ENCODE results near the gene DPH3. TPM values are rescaled to one million over a fixed set of nuclear protein-coding genes. Genes with fewer than 3 reads are reported as not detected.

DPH3 gene
- total RNA-seq, 2 donors from 2014 or later, result 4.9 TPM

DNA sequence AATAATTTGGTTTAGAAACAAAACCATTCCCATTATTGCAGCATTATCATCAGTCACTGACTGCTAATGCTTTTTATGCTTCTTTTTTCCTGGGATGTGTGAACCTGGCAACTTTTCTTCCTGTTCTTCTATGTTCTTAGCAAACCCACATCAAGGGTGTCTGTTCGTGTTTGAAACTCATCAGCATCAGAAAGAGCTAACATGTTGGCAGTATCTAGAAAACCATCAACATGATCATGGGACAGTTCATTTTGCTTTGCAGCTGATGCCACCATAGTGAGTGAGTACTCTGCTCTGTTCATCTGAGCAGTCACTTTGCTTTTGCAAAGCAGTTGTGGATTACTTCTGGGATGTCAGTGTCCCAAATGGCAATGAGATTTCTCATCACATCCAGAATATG is 5.9 kb downstream of the DPH3 start:
- WGBS, 2 donors, result 70 to 79% methylated on average over 1 of the region's 1 CpG
- H3K9me3 ChIP-seq, result no peaks in the 10 kb centered on the region
- intact Hi-C loops (cut with DNase I), result no loop called here
- DNase-seq, result no peak
- no peak for ATAC-seq
- no peaks in the 10 kb centered on the region for H3K27me3 ChIP-seq
- H3K27ac ChIP-seq, result no peak overlapping the region
- peaks cover 0 to 10% of the 10 kb centered on the region in 2 donors for H3K36me3 ChIP-seq (replicated peaks in 1 of 2; ENCODE audit: insufficient read depth in 1 of 2, low read depth in 2 of 2)
- peaks cover 2% of the 10 kb centered on the region for H3K4me1 ChIP-seq
- TF ChIP-seq POLR2A (IDR thresholded peaks at IDR 0.05) (no peak), CTCF (IDR thresholded peaks at IDR 0.05) (no peak)
- H3K4me3 ChIP-seq, result no peak overlapping the region

DNA sequence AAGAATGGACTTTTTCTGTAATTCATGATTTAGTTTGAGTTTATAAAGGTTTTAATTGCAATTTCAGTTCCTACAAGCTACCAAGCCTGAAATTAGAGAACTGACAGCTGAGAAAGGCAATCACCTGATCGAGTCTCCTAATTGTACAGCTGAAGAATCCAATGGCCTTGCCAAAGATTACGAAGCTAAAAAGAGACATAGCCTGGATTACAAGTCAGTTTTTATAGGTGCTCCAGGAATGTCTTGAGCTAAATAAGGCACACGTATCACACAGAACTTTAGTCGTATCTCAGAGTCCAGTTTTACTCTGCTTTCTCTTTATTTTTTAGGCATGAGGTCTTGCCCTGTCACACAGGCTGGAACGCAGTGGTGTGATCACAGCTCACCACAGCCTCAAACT is 6.6 kb downstream of the DPH3 start:
- DNase-seq (no peak), ATAC-seq (no peak)
- peaks cover 0 to 10% of the 10 kb centered on the region in 2 donors for H3K36me3 ChIP-seq (replicated peaks in 1 of 2; ENCODE audit: insufficient read depth in 1 of 2, low read depth in 2 of 2)
- H3K4me3 ChIP-seq, result no peak overlapping the region
- intact Hi-C loops (cut with DNase I), result no loop called here
- no peaks in the 10 kb centered on the region for H3K27me3 ChIP-seq
- no peak for TF ChIP-seq POLR2A (IDR thresholded peaks at IDR 0.05)
- TF ChIP-seq CTCF (IDR thresholded peaks at IDR 0.05), result no peak
- no peak overlapping the region for H3K27ac ChIP-seq
- no peaks in the 10 kb centered on the region for H3K9me3 ChIP-seq
- WGBS, 2 donors, result 64 to 73% methylated on average over 5 of the region's 5 CpGs
- H3K4me1 ChIP-seq, result peaks cover 7% of the 10 kb centered on the region

- no peaks in the 10 kb centered on the region for H3K27me3 ChIP-seq
- H3K4me3 ChIP-seq, result no peak overlapping the region
- WGBS, 2 donors, result 71 to 78% methylated on average over 2 of the region's 2 CpGs
- H3K9me3 ChIP-seq, result no peaks in the 10 kb centered on the region
- ATAC-seq (no peak), DNase-seq (no peak)
- peaks cover 0 to 10% of the 10 kb centered on the region in 2 donors for H3K36me3 ChIP-seq (replicated peaks in 1 of 2; ENCODE audit: insufficient read depth in 1 of 2, low read depth in 2 of 2)
- H3K27ac ChIP-seq, result no peak overlapping the region
- TF ChIP-seq CTCF (IDR thresholded peaks at IDR 0.05), result no peak
- no peak for TF ChIP-seq POLR2A (IDR thresholded peaks at IDR 0.05)
- H3K4me1 ChIP-seq, result peaks cover 16% of the 10 kb centered on the region
- intact Hi-C loops (cut with DNase I), result no loop called here
Measured at GRCh38 chr3:16257309-16257708, 7.4 kb downstream of the DPH3 start.

- DNase-seq (no peak), ATAC-seq (no peak)
- H3K4me3 ChIP-seq, result no peak overlapping the region
- H3K4me1 ChIP-seq, result peaks cover 28% of the 10 kb centered on the region
- intact Hi-C loops (cut with DNase I), result no loop called here
- TF ChIP-seq CTCF (IDR thresholded peaks at IDR 0.05) (no peak), POLR2A (IDR thresholded peaks at IDR 0.05) (no peak)
- peaks cover 0 to 10% of the 10 kb centered on the region in 2 donors for H3K36me3 ChIP-seq (replicated peaks in 1 of 2; ENCODE audit: insufficient read depth in 1 of 2, low read depth in 2 of 2)
- no peaks in the 10 kb centered on the region for H3K27me3 ChIP-seq
- H3K27ac ChIP-seq, result no peak overlapping the region
- H3K9me3 ChIP-seq, result no peaks in the 10 kb centered on the region
- 89 to 92% methylated on average over 5 of the region's 5 CpGs for WGBS, 2 donors
Measured at GRCh38 chr3:16255726-16256125, 9.0 kb downstream of the DPH3 start.

DNA sequence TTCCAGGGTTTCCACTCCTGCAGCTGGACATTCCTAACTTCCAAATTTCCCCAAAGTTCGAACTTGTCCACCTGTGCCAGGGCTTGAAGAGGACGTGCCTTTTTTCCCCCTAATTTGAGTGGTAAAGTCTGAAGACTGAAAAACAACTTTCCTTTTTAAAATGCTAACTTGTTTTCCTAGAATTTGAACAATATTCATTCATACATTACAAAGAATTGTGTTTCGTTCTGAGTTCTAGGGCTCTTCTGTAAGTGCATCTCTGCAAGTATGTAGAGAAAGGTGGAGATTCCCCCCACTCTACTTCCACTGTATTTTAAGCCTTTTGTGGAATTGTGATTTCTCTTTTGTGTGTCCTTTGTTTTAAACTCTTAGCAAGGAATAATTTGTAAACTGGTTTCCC is 9.4 kb downstream of the DPH3 start:
- no peak for ATAC-seq
- H3K9me3 ChIP-seq, result no peaks in the 10 kb centered on the region
- DNase-seq, result no peak
- H3K4me3 ChIP-seq, result no peak overlapping the region
- 79 to 87% methylated on average over 3 of the region's 3 CpGs for WGBS, 2 donors
- TF ChIP-seq CTCF (IDR thresholded peaks at IDR 0.05) (no peak), POLR2A (IDR thresholded peaks at IDR 0.05) (no peak)
- no peak overlapping the region for H3K27ac ChIP-seq
- no peaks in the 10 kb centered on the region for H3K27me3 ChIP-seq
- H3K36me3 ChIP-seq (replicated peaks in 1 of 2; ENCODE audit: insufficient read depth in 1 of 2, low read depth in 2 of 2), result peaks cover 0 to 8% of the 10 kb centered on the region in 2 donors
- H3K4me1 ChIP-seq, result peaks cover 28% of the 10 kb centered on the region
- intact Hi-C loops (cut with DNase I), result no loop called here
